DOHH2 (cell line): ENCODE results near the gene SSBP3.

Experiments
- H3F3A ChIP-seq: fragments of 200-600 bp; sonication (generic), shearing (Covaris generic); 2 replicates; pipeline ENCODE4 v1.6.0; 2016; ENCODE audit warnings: antibody characterized with exemption, mild to moderate bottlenecking; ENCODE audit not compliant: control insufficient read depth, insufficient read depth
- H3K27ac ChIP-seq: fragments of 200-600 bp; sonication (generic); 2 replicates; pipeline ENCODE4 v1.5.1; 2014; ENCODE audit warnings: low read depth, mild to moderate bottlenecking, low read length, moderate library complexity
- H3K27me3 ChIP-seq: fragments of 200-600 bp; sonication (generic); 2 replicates; pipeline ENCODE4 v1.6.1; 2014; ENCODE audit warnings: mild to moderate bottlenecking, low read length, mixed read lengths; ENCODE audit not compliant: control insufficient read depth
- H3K36me3 ChIP-seq: fragments of 200-600 bp; sonication (generic); 2 replicates; pipeline ENCODE4 v1.6.1; 2014; ENCODE audit warnings: mild to moderate bottlenecking, low read length, moderate library complexity, mixed read lengths; ENCODE audit not compliant: control insufficient read depth
- H3K4me1 ChIP-seq: fragments of 200-600 bp; sonication (generic); 2 replicates; pipeline ENCODE4 v1.6.1; 2014; ENCODE audit warnings: mild to moderate bottlenecking, low read length, mixed read lengths; ENCODE audit not compliant: control insufficient read depth
- H3K4me2 ChIP-seq: fragments of 200-600 bp; sonication (generic); 2 replicates; pipeline ENCODE4 v1.6.0; 2014; ENCODE audit warnings: mild to moderate bottlenecking, low read length, moderate library complexity
- H3K4me3 ChIP-seq: fragments of 200-600 bp; sonication (generic); 2 replicates; pipeline ENCODE4 v1.5.1; 2014; ENCODE audit warnings: mild to moderate bottlenecking, low read length, mixed read lengths
- H3K79me2 ChIP-seq: fragments of 200-600 bp; sonication (generic); 2 replicates; pipeline ENCODE4 v1.6.1; 2014; ENCODE audit warnings: mild to moderate bottlenecking, low read length, mixed read lengths; ENCODE audit not compliant: control insufficient read depth
- H3K9me2 ChIP-seq: fragments of 200-600 bp; sonication (generic); replicated peaks from 2 replicates; pipeline ENCODE4 v1.6.1; 2014; ENCODE audit warnings: mild to moderate bottlenecking, low read length, mixed read lengths; ENCODE audit not compliant: control insufficient read depth
- H3K9me3 ChIP-seq: fragments of 200-600 bp; sonication (generic); 2 replicates; pipeline ENCODE4 v1.6.1; 2014; ENCODE audit warnings: antibody characterized with exemption, low read length, mixed read lengths; ENCODE audit not compliant: control insufficient read depth, insufficient read depth
- H4K20me1 ChIP-seq: fragments of 200-600 bp; sonication (generic); 2 replicates; pipeline ENCODE4 v1.6.0; 2014; ENCODE audit warnings: low read depth, mild to moderate bottlenecking, antibody characterized with exemption, low read length, moderate library complexity; ENCODE audit not compliant: control insufficient read depth, insufficient read depth
- EZH2phosphoT487 ChIP-seq: fragments of 200-600 bp; sonication (generic); IDR thresholded peaks from 2 replicates; pipeline ENCODE4 v1.6.1; 2017; ENCODE audit warnings: borderline replicate concordance, mild to moderate bottlenecking, antibody characterized with exemption, low read length, moderate library complexity, mixed read lengths
- TF ChIP-seq, protein P1 (sequence below): fragments of 200-600 bp; sonication (generic); IDR thresholded peaks from one replicate; pipeline ENCODE4 v1.5.1; 2014; ENCODE audit warnings: antibody characterized with exemption, mild to moderate bottlenecking, low read depth, low read length; ENCODE audit not compliant: poor library complexity, severe bottlenecking

SSBP3 gene

DNA sequence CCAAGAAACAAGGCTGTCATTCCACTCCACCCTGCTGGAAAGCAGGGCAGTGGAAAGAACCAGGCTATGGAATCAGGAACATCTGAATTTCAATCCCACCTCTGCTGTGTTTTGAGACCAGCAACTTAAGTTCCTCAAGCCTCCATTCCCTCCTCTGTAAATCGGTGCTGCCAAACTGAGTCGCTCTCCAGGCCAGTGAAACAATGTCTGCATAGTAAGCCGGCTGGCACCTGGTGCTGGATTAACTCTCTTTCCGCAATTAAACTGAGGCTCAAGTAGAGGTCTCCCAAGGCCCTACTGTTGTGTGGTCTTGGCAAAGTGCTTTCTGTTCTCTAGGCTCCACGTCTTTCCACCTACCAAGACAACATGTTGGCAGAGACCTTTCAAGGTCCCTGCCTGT is 65.3 kb downstream of the SSBP3 start:
- no peak overlapping the region for H3K4me3 ChIP-seq
- no peaks in the 10 kb centered on the region for H3K36me3 ChIP-seq
- peaks cover 9% of the 10 kb centered on the region for H3K4me1 ChIP-seq
- no peak overlapping the region for H3K4me2 ChIP-seq
- H3K9me3 ChIP-seq: no peaks in the 10 kb centered on the region
- H3K27me3 ChIP-seq: no peaks in the 10 kb centered on the region
- no peaks in the 10 kb centered on the region for H3K79me2 ChIP-seq
- H3K9me2 ChIP-seq: no peaks in the 10 kb centered on the region
- no peak for TF ChIP-seq EZH2phosphoT487
- TF ChIP-seq, protein P1, sequence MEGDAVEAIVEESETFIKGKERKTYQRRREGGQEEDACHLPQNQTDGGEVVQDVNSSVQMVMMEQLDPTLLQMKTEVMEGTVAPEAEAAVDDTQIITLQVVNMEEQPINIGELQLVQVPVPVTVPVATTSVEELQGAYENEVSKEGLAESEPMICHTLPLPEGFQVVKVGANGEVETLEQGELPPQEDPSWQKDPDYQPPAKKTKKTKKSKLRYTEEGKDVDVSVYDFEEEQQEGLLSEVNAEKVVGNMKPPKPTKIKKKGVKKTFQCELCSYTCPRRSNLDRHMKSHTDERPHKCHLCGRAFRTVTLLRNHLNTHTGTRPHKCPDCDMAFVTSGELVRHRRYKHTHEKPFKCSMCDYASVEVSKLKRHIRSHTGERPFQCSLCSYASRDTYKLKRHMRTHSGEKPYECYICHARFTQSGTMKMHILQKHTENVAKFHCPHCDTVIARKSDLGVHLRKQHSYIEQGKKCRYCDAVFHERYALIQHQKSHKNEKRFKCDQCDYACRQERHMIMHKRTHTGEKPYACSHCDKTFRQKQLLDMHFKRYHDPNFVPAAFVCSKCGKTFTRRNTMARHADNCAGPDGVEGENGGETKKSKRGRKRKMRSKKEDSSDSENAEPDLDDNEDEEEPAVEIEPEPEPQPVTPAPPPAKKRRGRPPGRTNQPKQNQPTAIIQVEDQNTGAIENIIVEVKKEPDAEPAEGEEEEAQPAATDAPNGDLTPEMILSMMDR: no peak
- no peaks in the 10 kb centered on the region for H3F3A ChIP-seq
- H4K20me1 ChIP-seq: no peaks in the 10 kb centered on the region
- H3K27ac ChIP-seq: no peak overlapping the region

DNA sequence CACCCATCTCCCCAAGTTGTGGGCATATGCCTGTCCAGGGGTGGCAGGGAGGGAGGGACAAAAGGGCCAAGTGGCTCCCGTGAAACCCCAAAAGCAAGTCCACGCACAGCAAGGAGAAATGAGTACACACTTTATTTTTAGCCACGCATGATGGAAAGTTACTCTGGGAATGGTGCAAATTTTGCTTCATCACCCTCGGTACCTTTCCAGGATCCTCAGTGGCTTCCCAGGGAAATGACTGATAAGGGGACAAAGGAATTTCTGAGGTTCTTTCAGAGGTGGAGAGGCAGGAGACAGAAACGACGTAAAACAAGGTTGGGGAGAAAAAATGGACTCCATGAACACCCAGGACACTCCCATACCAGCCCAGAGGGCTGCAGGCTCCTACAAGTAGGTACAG is 65.8 kb downstream of the SSBP3 start:
- H3K27me3 ChIP-seq: no peaks in the 10 kb centered on the region
- no peaks in the 10 kb centered on the region for H3K9me2 ChIP-seq
- no peak overlapping the region for H3K27ac ChIP-seq
- H3K36me3 ChIP-seq: no peaks in the 10 kb centered on the region
- H3K4me3 ChIP-seq: no peak overlapping the region
- no peak overlapping the region for H3K4me2 ChIP-seq
- no peaks in the 10 kb centered on the region for H3F3A ChIP-seq
- no peaks in the 10 kb centered on the region for H4K20me1 ChIP-seq
- no peaks in the 10 kb centered on the region for H3K9me3 ChIP-seq
- H3K4me1 ChIP-seq: peaks cover 9% of the 10 kb centered on the region
- TF ChIP-seq, protein P1: no peak
- TF ChIP-seq EZH2phosphoT487: no peak
- H3K79me2 ChIP-seq: no peaks in the 10 kb centered on the region

DNA sequence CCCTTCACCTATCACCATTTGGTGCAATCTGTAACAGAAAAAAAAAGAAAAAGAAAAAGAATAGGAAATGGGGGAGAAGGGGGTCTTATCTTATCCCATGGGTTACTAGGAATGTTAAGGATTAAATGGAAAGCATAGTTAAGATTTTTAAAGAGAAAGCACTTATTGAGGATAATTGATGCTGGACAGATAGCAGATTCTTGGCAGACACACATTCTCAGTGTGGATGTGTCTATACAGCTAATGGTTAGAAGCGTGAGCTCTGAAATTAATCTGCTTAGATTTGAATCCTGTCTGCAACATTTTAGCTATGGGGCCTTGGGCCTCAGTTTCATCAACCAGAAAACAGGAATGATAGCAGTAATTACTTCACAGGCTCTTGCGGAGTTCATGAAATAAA is 67.1 kb downstream of the SSBP3 start:
- peaks cover 9% of the 10 kb centered on the region for H3K4me1 ChIP-seq
- H3K9me2 ChIP-seq: no peaks in the 10 kb centered on the region
- H3K79me2 ChIP-seq: no peaks in the 10 kb centered on the region
- H3K9me3 ChIP-seq: no peaks in the 10 kb centered on the region
- TF ChIP-seq, protein P1: no peak
- TF ChIP-seq EZH2phosphoT487: no peak
- H3F3A ChIP-seq: no peaks in the 10 kb centered on the region
- H4K20me1 ChIP-seq: no peaks in the 10 kb centered on the region
- no peak overlapping the region for H3K27ac ChIP-seq
- no peaks in the 10 kb centered on the region for H3K36me3 ChIP-seq
- no peak overlapping the region for H3K4me3 ChIP-seq
- H3K27me3 ChIP-seq: no peaks in the 10 kb centered on the region
- no peak overlapping the region for H3K4me2 ChIP-seq

DNA sequence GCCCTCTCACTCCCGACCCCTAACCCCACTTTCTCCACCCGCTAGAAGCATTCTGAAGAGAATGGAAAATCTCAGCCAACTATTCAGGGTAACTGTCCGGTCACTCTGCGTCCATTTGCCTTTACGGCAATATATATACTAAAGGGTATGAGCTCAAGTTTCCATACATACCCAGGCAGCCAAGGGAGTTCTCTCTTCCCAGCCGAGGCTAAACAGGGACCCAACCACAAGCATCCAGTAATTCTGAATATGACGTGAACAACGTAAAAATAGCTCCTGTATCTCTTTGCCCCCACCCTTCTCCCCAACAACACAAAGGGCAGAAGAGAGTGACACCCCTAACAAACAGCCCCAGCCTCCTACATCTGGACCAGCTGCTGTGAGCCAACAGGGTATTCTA is 67.7 kb downstream of the SSBP3 start:
- Histone ChIP-seq H3K36me3 (no peaks in the 10 kb centered on the region), H3K79me2 (no peaks in the 10 kb centered on the region), H3K27ac (no peak overlapping the region), H3K9me2 (no peaks in the 10 kb centered on the region), H3K9me3 (no peaks in the 10 kb centered on the region), H3K27me3 (no peaks in the 10 kb centered on the region), H4K20me1 (no peaks in the 10 kb centered on the region), H3K4me2 (no peak overlapping the region), H3F3A (no peaks in the 10 kb centered on the region), H3K4me3 (no peak overlapping the region), H3K4me1 (peaks cover 9% of the 10 kb centered on the region)
- TF ChIP-seq, protein P1: no peak
